ENCODE results near the gene PTGR1. TPM values are rescaled to one million over a fixed set of nuclear protein-coding genes. Genes with fewer than 3 reads are reported as not detected.
"Not testable (repeated sequence)": the region's sequence is repeated elsewhere in the genome, so short reads cannot be mapped to it uniquely, and the experiment has no call there.

The PTGR1 gene
- total and polyA plus RNA-seq, 5 donors from 2014 or later, result 0.32 TPM; not detected in 4

DNA sequence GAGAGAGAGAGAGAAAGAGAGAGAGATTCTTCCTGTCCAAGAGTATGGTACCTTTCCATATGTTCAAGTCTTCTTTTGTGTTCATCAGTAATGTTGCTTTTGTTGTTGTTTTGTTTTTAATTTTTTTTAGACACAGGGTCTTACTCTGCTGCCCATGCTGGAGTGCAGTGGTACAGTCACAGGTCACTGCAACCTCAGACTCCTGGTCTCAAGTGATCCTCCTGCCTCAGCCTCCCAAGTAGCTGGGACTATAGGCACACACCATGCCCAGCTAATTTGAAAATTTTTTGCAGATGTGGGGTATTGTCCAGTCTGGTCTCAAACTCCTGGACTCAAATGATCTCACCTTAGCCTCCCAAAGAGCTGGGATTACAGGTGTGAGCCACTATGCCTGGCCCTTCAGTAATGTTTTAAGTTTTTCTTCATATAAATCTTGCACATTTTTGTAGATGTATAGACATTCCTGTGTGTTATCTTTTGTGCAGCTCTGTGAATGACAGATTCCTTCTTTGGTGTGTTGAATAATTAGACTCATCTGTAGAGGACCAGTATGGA lies 38.2 kb downstream of the PTGR1 start:
- H3K4me1 ChIP-seq (ENCODE audit: control insufficient read depth, insufficient read depth, low read length, poor library complexity, severe bottlenecking), result no peaks in the 10 kb centered on the region
- no peak for ATAC-seq (ENCODE audit: low read depth in 2 of 2)
- Mint-ChIP-seq H3K27me3 (no peaks in the 10 kb centered on the region), H3K27ac (no peak overlapping the region), H3K9me3 (peaks cover 3 to 36% (median 10%) of the 10 kb centered on the region in 7 donors), H3K4me1 (no peaks in the 10 kb centered on the region), H3K36me3 (peaks cover 19% of the 10 kb centered on the region), H3K4me3 (no peak overlapping the region)
- H3K9me3 ChIP-seq (ENCODE audit: control insufficient read depth in 2 of 2, low read length in 2 of 2), result peaks cover 4 to 15% of the 10 kb centered on the region in 2 experiments
- H3K36me3 ChIP-seq (ENCODE audit: control insufficient read depth, insufficient read depth, low read length), result no peaks in the 10 kb centered on the region
- no peak overlapping the region for H3K27ac ChIP-seq (ENCODE audit: insufficient read depth, low read length, poor library complexity, severe bottlenecking)
- no peak for DNase-seq
- no peak overlapping the region for H3K4me3 ChIP-seq (ENCODE audit: low read depth, low read length)
- H3K27me3 ChIP-seq (ENCODE audit: control insufficient read depth, insufficient read depth, low read length), result no peaks in the 10 kb centered on the region

DNA sequence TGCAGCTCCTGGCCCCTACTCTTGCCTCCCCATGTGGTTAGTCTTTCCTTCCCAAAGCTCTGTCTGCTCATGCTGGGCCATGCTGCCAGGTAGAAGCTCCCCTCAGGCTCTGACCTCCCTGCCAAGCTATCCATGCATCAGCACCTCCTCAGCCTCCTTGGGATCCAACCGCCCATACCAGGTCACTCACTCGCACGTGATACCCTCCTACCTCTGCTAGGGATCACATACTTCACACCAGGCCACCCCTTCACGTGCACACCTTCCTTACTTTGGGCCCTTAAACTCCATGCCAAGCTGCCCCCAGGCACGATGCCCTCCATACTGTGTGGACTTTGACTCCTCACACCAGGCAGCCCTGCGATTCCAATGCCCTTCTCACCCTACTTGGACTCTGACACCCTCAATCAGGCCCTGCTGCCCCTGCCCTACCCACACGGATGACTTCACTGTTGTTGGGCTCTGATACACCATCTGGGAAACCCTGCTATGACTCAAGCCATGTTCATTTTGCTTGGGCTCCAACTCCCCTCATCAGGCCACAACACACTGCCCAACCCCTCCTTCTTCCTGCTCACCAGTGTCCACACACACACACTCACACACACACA lies 40.3 kb downstream of the PTGR1 start:
- no peak overlapping the region for H3K4me3 ChIP-seq (ENCODE audit: low read depth, low read length)
- no peaks in the 10 kb centered on the region for H3K27me3 Mint-ChIP-seq
- no peaks in the 10 kb centered on the region for H3K36me3 ChIP-seq (ENCODE audit: control insufficient read depth, insufficient read depth, low read length)
- peaks cover 0 to 2% (median 0%) of the 10 kb centered on the region in 4 donors for H3K4me1 Mint-ChIP-seq
- H3K9me3 ChIP-seq (ENCODE audit: control insufficient read depth in 2 of 2, low read length in 2 of 2), result peaks cover 14 to 31% of the 10 kb centered on the region in 2 experiments
- H3K36me3 Mint-ChIP-seq, result peaks cover 30% of the 10 kb centered on the region
- no peaks in the 10 kb centered on the region for H3K4me1 ChIP-seq (ENCODE audit: control insufficient read depth, insufficient read depth, low read length, poor library complexity, severe bottlenecking)
- H3K27me3 ChIP-seq (ENCODE audit: control insufficient read depth, insufficient read depth, low read length), result no peaks in the 10 kb centered on the region
- peaks cover 7 to 51% (median 19%) of the 10 kb centered on the region in 7 donors for H3K9me3 Mint-ChIP-seq
- no peak overlapping the region for H3K4me3 Mint-ChIP-seq
- no peak overlapping the region for H3K27ac ChIP-seq (ENCODE audit: insufficient read depth, low read length, poor library complexity, severe bottlenecking)
- ATAC-seq (ENCODE audit: low read depth in 2 of 2) (no peak), DNase-seq (no peak)
- H3K27ac Mint-ChIP-seq, result no peak overlapping the region

DNA sequence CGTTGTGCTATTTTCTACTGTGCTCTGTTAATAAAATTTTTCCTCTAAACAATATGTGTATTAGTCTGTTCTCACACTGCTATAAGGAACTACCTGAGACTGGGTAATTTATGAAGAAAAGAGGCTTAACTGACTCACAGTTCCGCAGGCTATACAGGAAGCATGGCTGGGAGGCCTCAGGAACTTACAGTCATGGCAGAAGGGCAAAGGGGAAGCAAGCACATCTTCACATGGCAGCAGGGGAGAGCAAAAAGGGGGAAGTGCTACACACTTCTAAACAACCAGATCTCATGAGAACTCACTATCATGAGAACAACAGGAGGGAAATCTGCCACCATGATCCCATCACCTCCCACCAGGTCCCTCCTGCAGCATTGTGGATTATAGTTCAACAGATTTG lies 44.0 kb downstream of the PTGR1 start:
- not testable (repeated sequence) for H3K27me3 ChIP-seq (ENCODE audit: control insufficient read depth, insufficient read depth, low read length); H3K4me1 ChIP-seq (ENCODE audit: control insufficient read depth, insufficient read depth, low read length, poor library complexity, severe bottlenecking); H3K27ac Mint-ChIP-seq; H3K27ac ChIP-seq (ENCODE audit: insufficient read depth, low read length, poor library complexity, severe bottlenecking); H3K4me1 Mint-ChIP-seq; ATAC-seq (ENCODE audit: low read depth in 2 of 2); H3K36me3 ChIP-seq (ENCODE audit: control insufficient read depth, insufficient read depth, low read length); H3K4me3 Mint-ChIP-seq; H3K4me3 ChIP-seq (ENCODE audit: low read depth, low read length); H3K27me3 Mint-ChIP-seq; DNase-seq
- peaks cover 35% of the 10 kb centered on the region for H3K36me3 Mint-ChIP-seq
- peaks cover 8 to 62% (median 25%) of the 10 kb centered on the region in 7 donors for H3K9me3 Mint-ChIP-seq
- peaks cover 41 to 61% of the 10 kb centered on the region in 2 experiments for H3K9me3 ChIP-seq (ENCODE audit: control insufficient read depth in 2 of 2, low read length in 2 of 2)

DNA sequence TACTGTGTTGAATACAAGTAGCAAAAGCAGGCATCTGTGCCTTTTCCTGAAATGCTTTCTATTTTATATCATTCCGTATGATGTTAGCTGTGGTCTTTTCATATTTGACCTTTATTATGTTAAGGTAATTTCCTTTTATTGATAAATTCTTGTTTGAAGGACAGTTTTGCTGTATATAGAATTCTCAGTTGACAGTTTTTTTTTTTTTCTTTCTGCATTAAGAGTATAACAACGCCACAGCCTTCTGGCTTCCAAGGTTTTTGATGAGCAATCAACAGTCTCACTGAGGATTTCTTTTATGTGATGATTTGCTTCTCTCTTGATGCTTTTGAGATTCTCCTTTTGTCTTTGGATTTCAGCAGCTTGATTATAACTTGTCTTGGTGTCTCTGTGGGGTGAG lies 50.8 kb downstream of the PTGR1 start:
- Mint-ChIP-seq H3K4me1 (peaks cover 0 to 2% (median 0%) of the 10 kb centered on the region in 4 donors), H3K4me3 (no peak overlapping the region), H3K27ac (no peak overlapping the region), H3K36me3 (peaks cover 35% of the 10 kb centered on the region), H3K9me3 (peaks cover 0 to 63% (median 18%) of the 10 kb centered on the region in 7 donors), H3K27me3 (no peaks in the 10 kb centered on the region)
- Histone ChIP-seq H3K9me3 (ENCODE audit: control insufficient read depth in 2 of 2, low read length in 2 of 2) (peaks cover 91% of the 10 kb centered on the region in 2 experiments), H3K4me3 (ENCODE audit: low read depth, low read length) (no peak overlapping the region), H3K27ac (ENCODE audit: insufficient read depth, low read length, poor library complexity, severe bottlenecking) (no peak overlapping the region), H3K4me1 (ENCODE audit: control insufficient read depth, insufficient read depth, low read length, poor library complexity, severe bottlenecking) (no peaks in the 10 kb centered on the region), H3K36me3 (ENCODE audit: control insufficient read depth, insufficient read depth, low read length) (peaks cover 5% of the 10 kb centered on the region), H3K27me3 (ENCODE audit: control insufficient read depth, insufficient read depth, low read length) (no peaks in the 10 kb centered on the region)
- no peak for DNase-seq
- ATAC-seq (ENCODE audit: low read depth in 2 of 2), result no peak

DNA sequence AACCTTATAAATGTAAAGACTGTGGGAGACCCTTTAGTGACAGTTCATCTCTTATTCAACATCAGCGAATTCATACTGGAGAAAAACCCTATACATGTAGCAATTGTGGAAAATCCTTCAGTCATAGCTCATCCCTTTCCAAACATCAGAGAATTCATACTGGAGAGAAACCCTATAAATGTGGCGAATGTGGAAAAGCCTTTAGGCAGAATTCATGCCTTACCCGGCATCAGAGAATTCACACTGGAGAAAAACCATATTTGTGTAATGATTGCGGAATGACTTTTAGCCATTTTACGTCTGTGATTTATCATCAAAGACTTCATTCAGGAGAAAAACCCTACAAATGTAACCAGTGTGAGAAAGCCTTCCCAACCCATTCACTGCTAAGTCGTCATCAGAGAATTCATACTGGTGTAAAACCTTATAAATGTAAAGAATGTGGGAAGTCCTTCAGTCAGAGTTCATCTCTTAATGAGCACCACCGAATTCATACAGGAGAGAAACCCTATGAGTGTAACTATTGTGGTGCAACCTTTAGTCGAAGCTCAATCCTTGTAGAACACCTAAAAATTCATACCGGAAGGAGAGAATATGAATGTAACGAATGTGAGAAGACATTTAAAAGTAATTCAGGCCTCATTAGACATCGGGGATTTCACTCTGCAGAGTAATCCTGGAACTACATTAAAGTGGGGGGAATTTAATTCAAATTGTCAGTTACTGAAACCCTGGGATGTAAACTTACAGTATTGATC lies 56.8 kb downstream of the PTGR1 start:
- Histone ChIP-seq H3K4me1 (ENCODE audit: control insufficient read depth, insufficient read depth, low read length, poor library complexity, severe bottlenecking) (no peaks in the 10 kb centered on the region), H3K27me3 (ENCODE audit: control insufficient read depth, insufficient read depth, low read length) (no peaks in the 10 kb centered on the region), H3K9me3 (ENCODE audit: control insufficient read depth in 2 of 2, low read length in 2 of 2) (peaks cover 80 to 93% of the 10 kb centered on the region in 2 experiments), H3K36me3 (ENCODE audit: control insufficient read depth, insufficient read depth, low read length) (peaks cover 39% of the 10 kb centered on the region), H3K27ac (ENCODE audit: insufficient read depth, low read length, poor library complexity, severe bottlenecking) (no peak overlapping the region), H3K4me3 (ENCODE audit: low read depth, low read length) (no peak overlapping the region)
- no peak for DNase-seq
- Mint-ChIP-seq H3K27ac (no peak overlapping the region), H3K4me1 (no peaks in the 10 kb centered on the region), H3K27me3 (no peaks in the 10 kb centered on the region), H3K4me3 (no peak overlapping the region), H3K9me3 (peaks cover 0 to 72% (median 21%) of the 10 kb centered on the region in 7 donors), H3K36me3 (peaks cover 31% of the 10 kb centered on the region)
- no peak for ATAC-seq (ENCODE audit: low read depth in 2 of 2)

DNA sequence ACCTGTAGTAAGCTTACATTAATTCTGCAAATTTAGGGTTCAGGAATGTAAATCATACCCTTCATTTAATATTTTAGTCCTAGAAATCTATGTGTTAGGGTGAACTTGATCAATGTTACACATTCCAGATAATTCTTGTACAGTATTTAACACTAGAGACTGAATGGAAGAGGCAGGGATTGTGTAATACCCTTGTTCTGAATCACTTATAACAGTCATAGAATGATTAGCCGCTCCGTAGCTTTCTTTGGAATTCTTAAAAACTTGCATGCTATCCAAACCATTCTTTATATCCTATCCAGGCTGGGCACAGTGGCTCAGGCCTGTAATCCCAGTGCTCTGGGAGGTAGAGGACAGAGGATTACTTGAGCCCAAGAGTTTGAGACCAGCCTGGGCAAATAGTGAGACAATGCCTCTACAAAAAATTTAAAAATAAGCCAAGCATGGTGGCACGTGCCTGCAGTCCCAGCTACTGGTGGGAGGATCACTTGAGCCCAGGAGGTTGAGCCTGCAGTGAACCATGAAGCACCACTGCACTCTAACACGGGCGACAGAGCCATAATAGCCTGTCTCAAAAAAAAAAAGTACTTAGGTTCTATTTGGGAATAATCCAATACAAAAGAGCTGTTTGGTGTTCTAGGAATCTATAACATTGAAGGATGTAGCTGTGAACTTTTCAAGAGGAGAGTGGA lies 66.2 kb downstream of the PTGR1 start:
- Histone ChIP-seq H3K9me3 (ENCODE audit: control insufficient read depth in 2 of 2, low read length in 2 of 2) (peaks cover 34 to 39% of the 10 kb centered on the region in 2 experiments), H3K4me1 (ENCODE audit: control insufficient read depth, insufficient read depth, low read length, poor library complexity, severe bottlenecking) (no peaks in the 10 kb centered on the region), H3K27me3 (ENCODE audit: control insufficient read depth, insufficient read depth, low read length) (no peaks in the 10 kb centered on the region), H3K4me3 (ENCODE audit: low read depth, low read length) (no peak overlapping the region), H3K27ac (ENCODE audit: insufficient read depth, low read length, poor library complexity, severe bottlenecking) (no peak overlapping the region), H3K36me3 (ENCODE audit: control insufficient read depth, insufficient read depth, low read length) (peaks cover 53% of the 10 kb centered on the region)
- Mint-ChIP-seq H3K27me3 (no peaks in the 10 kb centered on the region), H3K9me3 (peaks cover 0 to 41% (median 12%) of the 10 kb centered on the region in 7 donors), H3K27ac (no peak overlapping the region), H3K36me3 (peaks cover 52% of the 10 kb centered on the region), H3K4me1 (peaks cover 0 to 2% (median 0%) of the 10 kb centered on the region in 4 donors), H3K4me3 (no peak overlapping the region)
- ATAC-seq (ENCODE audit: low read depth in 2 of 2) (no peak), DNase-seq (no peak)

DNA sequence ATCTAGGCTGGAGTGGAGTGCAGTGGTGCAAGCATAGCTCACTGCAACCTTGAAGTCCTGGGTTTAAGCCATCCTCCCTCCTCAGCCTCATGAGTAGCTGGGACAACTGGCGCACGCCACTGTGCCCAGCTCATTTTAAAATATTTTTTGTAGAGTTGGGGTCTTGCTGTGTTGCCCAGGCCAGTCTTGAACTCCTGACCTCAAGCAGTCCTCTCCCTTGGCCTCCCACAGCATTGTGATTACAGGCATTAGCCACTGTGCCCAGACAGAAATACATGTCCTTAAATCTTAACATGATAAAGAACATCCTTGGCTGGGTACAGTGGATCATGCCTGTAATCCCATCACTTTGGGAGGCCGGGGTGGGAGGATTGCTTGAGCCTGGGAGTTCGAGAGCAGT lies 67.7 kb downstream of the PTGR1 start:
- ATAC-seq (ENCODE audit: low read depth in 2 of 2) (no peak), DNase-seq (no peak)
- Histone ChIP-seq H3K36me3 (ENCODE audit: control insufficient read depth, insufficient read depth, low read length) (peaks cover 42% of the 10 kb centered on the region), H3K27me3 (ENCODE audit: control insufficient read depth, insufficient read depth, low read length) (no peaks in the 10 kb centered on the region), H3K9me3 (ENCODE audit: control insufficient read depth in 2 of 2, low read length in 2 of 2) (peaks cover 20 to 27% of the 10 kb centered on the region in 2 experiments), H3K4me3 (ENCODE audit: low read depth, low read length) (no peak overlapping the region), H3K4me1 (ENCODE audit: control insufficient read depth, insufficient read depth, low read length, poor library complexity, severe bottlenecking) (no peaks in the 10 kb centered on the region), H3K27ac (ENCODE audit: insufficient read depth, low read length, poor library complexity, severe bottlenecking) (no peak overlapping the region)
- Mint-ChIP-seq H3K4me1 (peaks cover 0 to 8% (median 4%) of the 10 kb centered on the region in 4 donors), H3K27me3 (no peaks in the 10 kb centered on the region), H3K27ac (no peak overlapping the region), H3K9me3 (peaks cover 0 to 29% (median 11%) of the 10 kb centered on the region in 7 donors), H3K4me3 (no peak overlapping the region), H3K36me3 (peaks cover 51% of the 10 kb centered on the region)
